ENCODE measurements around the gene CDH4. TPM values are rescaled to one million over a fixed set of nuclear protein-coding genes. Genes with fewer than 3 reads are reported as not detected.

The CDH4 gene
- total and polyA plus RNA-seq, 9 of the 15 experiments (the other 6 are each of a cell fraction or from before 2014, with no cell fraction given) = 0.04 TPM; not detected in 8

DNA sequence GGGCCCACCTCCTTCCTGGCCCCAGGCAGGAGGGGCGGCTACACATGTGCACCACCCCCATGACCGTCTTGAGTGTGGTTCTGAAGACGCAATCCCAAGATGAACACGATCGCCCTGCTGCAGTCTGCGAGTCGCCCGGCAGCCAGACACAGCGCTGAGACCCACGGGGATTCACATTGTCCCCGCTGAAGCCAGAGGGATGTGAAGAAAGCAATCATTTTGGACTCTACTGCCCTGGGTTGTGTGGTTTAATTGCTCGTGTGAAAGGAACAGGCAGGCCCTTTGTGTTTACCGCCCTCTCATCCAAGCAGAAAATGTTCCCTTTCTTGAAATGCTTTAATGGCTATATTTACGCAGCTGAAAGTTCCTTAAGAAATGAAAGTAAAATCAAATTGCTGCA is 534.2 kb downstream of the CDH4 start:
- Histone ChIP-seq H3K9me1 (ENCODE audit: control insufficient read depth, insufficient read depth, low read length) (no peaks in the 10 kb centered on the region), H3K36me3 (ENCODE audit: control insufficient read depth, insufficient read depth, low read length) (no peaks in the 10 kb centered on the region), H3K9ac (ENCODE audit: insufficient read depth in 1 of 2, low read depth in 2 of 2, low read length in 2 of 2) (no peak overlapping the region), H2AFZ (ENCODE audit: low read depth, low read length) (no peak overlapping the region), H3K27ac (ENCODE audit: extremely low read depth, low read depth, low read length) (no peak overlapping the region), H3K4me1 (replicated peaks in 1 of 2; ENCODE audit: control insufficient read depth in 2 of 2, insufficient read depth in 2 of 2, low read length in 2 of 2) (no peaks in the 10 kb centered on the region), H3K4me3 (no peak overlapping the region), H3K79me2 (ENCODE audit: control insufficient read depth, insufficient read depth, low read length) (no peaks in the 10 kb centered on the region), H4K20me1 (replicated peaks; ENCODE audit: control insufficient read depth, insufficient read depth, low read length) (0 out of 2 replicates have a peak, but pooled peaks cover 3% of the 10 kb centered on the region), H3K4me2 (ENCODE audit: insufficient read depth, low read length) (no peak overlapping the region), H3K27me3 (ENCODE audit: control insufficient read depth in 2 of 2, insufficient read depth in 2 of 2, low read length in 2 of 2) (peaks cover 0 to 13% of the 10 kb centered on the region in 2 experiments; a peak in 2 of 5 replicates), H3K9me3 (replicated peaks; ENCODE audit: control insufficient read depth, insufficient read depth, low read depth, low read length) (no peaks in the 10 kb centered on the region)
- 1% methylated on average over 14 of the region's 14 CpGs for WGBS (ENCODE audit: insufficient coverage, low coverage, missing lambda C conversion rate)
- TF ChIP-seq XRCC3 (IDR thresholded peaks at IDR 0.05) (no peak), ZNF780A (CRISPR knock-in tag; IDR thresholded peaks at IDR 0.05) (no peak), MCM3 (IDR thresholded peaks at IDR 0.05) (no peak), RBM34 (IDR thresholded peaks at IDR 0.05; ENCODE audit: borderline replicate concordance, insufficient read depth, low read length) (no peak), ZNF445 (CRISPR knock-in tag; IDR thresholded peaks at IDR 0.05; ENCODE audit: low read depth) (no peak), CHCHD3 (CRISPR knock-in tag; IDR thresholded peaks at IDR 0.05) (no peak)
- DNase-seq (ENCODE audit: extremely low read depth in 1 of 4, low spot score in 3 of 4) (no peak), FAIRE-seq (no peak), ATAC-seq (no peak)
- intact Hi-C loops (cut with micrococcal nuclease) (no loop called here), in situ Hi-C loops (cut with MboI) (loop anchor here (10.0 kb wide), 1 partner anchor 1961 kb away; no protein-coding TSS in a partner anchor)
- BruUV-seq (replicated peaks) = no TSS peak
- POLR2A ChIA-PET = interaction anchor here (0.6 kb wide), 1 partner anchor 70 kb away, joined by 3 read pairs; no protein-coding TSS in a partner anchor
- CTCF ChIA-PET (ENCODE audit: low intra/inter-chr PET ratio) = no interaction called here

GRCh38 chr20:61788343-61788742 is 536.3 kb downstream of the CDH4 start:
- H3K9ac ChIP-seq (ENCODE audit: insufficient read depth in 1 of 2, low read depth in 2 of 2, low read length in 2 of 2) = no peak overlapping the region
- ATAC-seq = no peak
- POLR2A ChIA-PET = interaction anchor here (0.6 kb wide), 2 partner anchors 379 to 1467 kb away, joined by 3 to 4 read pairs; no protein-coding TSS in a partner anchor
- CTCF ChIA-PET (ENCODE audit: low intra/inter-chr PET ratio) = no interaction called here
- no peaks in the 10 kb centered on the region for H3K79me2 ChIP-seq (ENCODE audit: control insufficient read depth, insufficient read depth, low read length)
- H3K36me3 ChIP-seq (ENCODE audit: control insufficient read depth, insufficient read depth, low read length) = no peaks in the 10 kb centered on the region
- TF ChIP-seq BHLHE40 (IDR thresholded peaks at IDR 0.05; ENCODE audit: low read length) (no peak), PCBP2 (IDR thresholded peaks at IDR 0.05; ENCODE audit: low read depth, low read length, poor library complexity, severe bottlenecking) (no peak)
- H3K9me3 ChIP-seq (replicated peaks; ENCODE audit: control insufficient read depth, insufficient read depth, low read depth, low read length) = no peaks in the 10 kb centered on the region
- no peak for FAIRE-seq
- BruUV-seq (replicated peaks) = no TSS peak
- H3K27me3 ChIP-seq (ENCODE audit: control insufficient read depth in 2 of 2, insufficient read depth in 2 of 2, low read length in 2 of 2) = peaks cover 0 to 13% of the 10 kb centered on the region in 2 experiments; a peak in 2 of 5 replicates
- intact Hi-C loops (cut with micrococcal nuclease) (no loop called here), in situ Hi-C loops (cut with MboI) (loop anchor here (10.0 kb wide), 1 partner anchor 1964 kb away; no protein-coding TSS in a partner anchor)
- H3K4me3 ChIP-seq = no peak overlapping the region
- no peak overlapping the region for H3K27ac ChIP-seq (ENCODE audit: extremely low read depth, low read depth, low read length)
- H2AFZ ChIP-seq (ENCODE audit: low read depth, low read length) = no peak overlapping the region
- 7% methylated on average over 4 of the region's 5 CpGs for WGBS (ENCODE audit: insufficient coverage, low coverage, missing lambda C conversion rate)
- H3K9me1 ChIP-seq (ENCODE audit: control insufficient read depth, insufficient read depth, low read length) = no peaks in the 10 kb centered on the region
- H4K20me1 ChIP-seq (replicated peaks; ENCODE audit: control insufficient read depth, insufficient read depth, low read length) = 0 out of 2 replicates have a peak, but pooled peaks cover 3% of the 10 kb centered on the region
- no peak for DNase-seq (ENCODE audit: extremely low read depth in 1 of 4, low spot score in 3 of 4)
- no peaks in the 10 kb centered on the region for H3K4me1 ChIP-seq (replicated peaks in 1 of 2; ENCODE audit: control insufficient read depth in 2 of 2, insufficient read depth in 2 of 2, low read length in 2 of 2)
- H3K4me2 ChIP-seq (ENCODE audit: insufficient read depth, low read length) = no peak overlapping the region
